H4 (cell line): ENCODE measurements around the gene AUTS2. TPM values are rescaled to one million over a fixed set of nuclear protein-coding genes. Genes with fewer than 3 reads are reported as not detected.

Source experiments
- DNase-seq: peaks from one replicate; pipeline ENCODE4 v3.0.0-alpha.2; 2015; ENCODE audit warnings: low spot score
- total RNA-seq: library from RNA; depleted of rRNA; stranded (reverse); fragments of >200 nt; shearing (Covaris generic); gene quantifications from 2 replicates; pipeline ENCODE4 v1.2.3, GENCODE V29; 2014; rRNA removed

AUTS2 gene
- 4.1 and 4.7 TPM in 2 replicates for total RNA-seq

DNA sequence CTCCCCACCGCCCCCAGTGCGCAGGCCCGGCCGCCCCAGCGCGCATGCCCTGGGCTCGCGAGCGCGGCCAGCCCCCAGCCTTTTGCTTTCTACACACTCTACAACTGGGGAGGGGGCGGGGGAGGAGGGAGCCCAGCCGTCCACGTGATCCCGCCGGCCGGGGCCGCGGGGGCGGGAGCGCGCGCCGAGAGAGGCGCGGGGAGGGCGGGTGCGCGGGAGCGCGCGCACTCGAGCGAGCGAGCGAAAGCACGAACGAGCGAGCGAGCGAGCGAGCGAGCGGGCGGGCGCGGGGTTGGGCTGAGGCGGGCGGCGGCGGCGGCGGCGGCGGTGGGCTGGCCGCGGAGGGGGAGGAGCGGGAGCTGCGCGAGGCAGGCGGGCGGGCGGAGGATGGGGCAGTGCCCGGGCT, at the start of gene AUTS2:
Gene AUTS2, plus strand, starts transcription at position 395 of the 406 bp plus-strand sequence. CDS start 1,179 bp downstream, outside the sequence.
- peak; percentile 88 for DNase-seq

DNA sequence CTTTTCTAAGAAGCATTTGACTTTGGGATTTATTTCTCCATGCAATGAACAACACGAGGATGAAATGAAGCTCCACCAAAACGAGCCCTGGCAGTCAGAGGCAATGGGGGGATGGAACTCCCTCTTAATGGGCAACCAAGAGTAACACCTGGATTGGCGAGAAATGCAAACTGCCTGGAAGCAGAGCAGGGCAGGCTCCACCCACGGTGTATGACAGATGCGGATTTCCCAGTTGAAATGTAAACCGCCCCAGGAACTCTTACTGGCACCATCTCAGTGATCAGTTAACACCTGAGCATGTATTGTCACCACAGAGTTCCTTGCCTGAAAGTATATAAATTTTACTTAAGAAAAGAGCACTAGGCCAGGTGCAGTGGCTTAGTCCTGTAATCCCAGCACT, 47.3 kb upstream of the AUTS2 start:
- no peak for DNase-seq

DNA sequence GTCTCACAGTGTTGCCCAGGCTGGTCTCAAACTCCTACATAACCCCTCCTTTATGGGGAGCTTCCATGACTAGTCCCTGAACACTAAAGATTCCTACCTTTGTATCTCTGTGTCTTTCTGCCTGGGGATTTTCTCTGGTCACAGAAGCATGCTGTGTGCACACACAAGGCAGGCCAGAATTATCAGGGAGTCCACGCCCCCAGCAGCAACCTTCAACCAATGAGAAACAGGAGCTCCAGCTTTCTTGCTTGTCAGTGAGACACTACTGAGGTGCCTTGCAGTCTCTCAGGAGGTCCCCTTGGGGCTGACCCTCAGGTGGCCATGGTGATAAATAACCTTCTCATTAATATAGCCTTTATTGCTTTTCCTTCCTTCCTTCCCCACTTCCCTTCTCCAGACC, 45.1 kb upstream of the AUTS2 start:
- DNase-seq = no peak

DNA sequence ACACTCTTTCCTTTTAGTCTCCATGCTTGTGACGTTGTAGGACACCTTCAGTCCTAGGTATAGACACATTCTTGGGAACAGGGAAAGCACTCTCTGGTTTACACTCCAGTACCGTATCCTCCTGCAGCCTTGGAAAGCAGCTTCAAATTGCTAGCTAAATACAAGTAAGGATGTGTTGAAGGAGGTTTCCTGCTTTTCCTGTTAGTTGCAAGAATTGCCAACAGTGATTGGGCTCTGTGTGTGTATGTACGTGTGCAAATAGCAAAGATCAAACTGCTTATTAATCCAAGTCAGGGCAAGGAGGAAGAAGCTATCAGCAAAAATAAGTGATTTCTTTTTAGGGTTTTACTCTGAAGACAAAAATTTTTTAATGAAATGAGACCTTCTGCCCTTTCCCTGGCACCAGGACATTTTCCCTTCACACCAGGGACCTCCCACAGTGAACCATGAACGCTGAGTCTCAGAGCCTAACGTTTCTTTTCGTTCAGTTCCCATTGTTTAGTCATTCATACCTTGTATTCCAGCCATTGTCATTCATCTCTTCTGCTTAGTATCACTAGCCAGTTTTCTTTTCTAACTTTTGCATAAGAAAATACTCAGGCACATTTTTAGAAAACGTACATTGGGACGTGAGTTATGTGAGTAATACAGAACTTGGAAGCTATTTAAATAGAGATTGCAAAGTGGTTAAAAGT, 36.9 kb upstream of the AUTS2 start:
- no peak for DNase-seq

DNA sequence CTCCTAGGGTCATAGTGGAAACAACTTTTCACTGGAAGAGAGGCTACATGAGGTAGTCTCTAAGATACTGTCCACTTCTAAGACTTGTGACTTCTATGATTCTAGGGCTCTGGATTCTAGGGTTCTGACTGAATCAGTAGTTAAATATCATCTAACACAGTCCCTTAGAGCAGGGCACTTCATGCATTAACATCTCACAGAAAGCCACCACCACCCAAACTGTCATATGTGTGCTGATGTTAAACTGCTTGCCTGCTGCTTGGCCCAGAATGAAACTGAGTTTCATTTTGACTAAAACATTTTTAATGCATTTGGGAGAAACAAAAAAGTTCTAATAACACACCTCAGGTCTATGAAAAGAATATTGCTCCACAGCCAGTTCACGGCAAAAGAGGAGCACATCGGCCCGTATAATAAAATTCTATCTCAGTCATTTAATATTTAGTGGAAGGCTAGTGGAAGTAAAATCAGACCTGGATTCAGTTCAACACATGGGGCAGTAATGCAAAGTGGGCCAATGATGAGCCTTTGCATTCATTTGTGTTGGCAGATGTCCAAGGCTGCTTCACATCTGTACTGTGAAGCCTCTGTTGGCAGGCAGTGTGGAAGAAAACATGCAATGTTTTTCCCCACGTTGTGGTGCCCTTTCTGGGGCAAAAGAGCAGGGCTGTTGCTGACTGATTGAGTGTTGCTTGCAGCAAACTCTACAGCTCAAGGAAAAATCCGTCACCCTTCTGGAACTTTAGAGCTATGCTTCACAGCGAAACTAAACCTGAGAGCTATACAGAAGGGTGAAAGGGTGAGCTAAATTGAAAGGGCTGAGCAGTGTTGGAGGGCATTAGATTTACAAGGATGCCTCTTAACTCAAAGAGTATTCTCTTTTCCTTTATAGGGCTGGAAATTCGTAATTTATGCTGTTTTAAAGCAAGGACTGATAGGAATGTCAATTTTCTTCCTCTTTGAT, 33.5 kb upstream of the AUTS2 start:
- peak; percentile 59 for DNase-seq

DNA sequence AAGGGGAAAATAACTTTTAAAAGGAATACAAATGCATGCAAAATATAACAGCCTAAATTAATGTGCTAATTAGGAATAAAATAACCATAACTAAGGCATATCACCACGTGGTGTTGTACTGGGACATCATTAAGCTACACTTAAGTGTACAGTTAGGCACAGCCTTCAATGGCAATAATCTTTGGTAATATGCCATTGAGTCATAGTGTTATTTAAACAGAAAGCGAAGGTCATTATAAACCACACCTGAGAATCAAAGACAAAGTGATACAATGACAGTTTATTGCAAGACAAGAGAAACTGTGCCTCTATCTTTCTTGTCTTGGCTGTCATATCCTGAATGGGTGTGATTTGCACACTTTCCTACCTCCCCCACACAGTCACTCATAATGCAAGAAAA, 30.5 kb upstream of the AUTS2 start:
- no peak for DNase-seq

DNA sequence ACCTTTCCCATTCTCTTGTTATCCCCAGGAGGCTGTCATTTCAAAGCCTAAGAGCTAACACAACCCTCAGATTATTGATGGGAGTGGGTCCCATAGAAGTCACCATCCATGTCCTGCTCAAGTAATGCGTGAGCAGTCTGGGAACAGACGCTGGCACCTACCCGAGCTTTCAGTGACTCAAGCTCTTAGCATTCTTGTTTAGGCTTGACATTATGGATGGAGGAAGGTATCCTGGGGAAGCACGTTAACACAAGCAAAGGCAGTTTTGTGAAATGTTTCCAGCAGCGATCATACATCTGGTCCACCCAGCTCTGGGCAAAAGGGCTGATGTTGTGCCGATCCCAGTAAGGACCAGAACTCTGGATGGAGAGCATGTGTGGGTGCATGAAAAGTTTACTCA, 30.0 kb upstream of the AUTS2 start:
- DNase-seq = peak; percentile 40

DNA sequence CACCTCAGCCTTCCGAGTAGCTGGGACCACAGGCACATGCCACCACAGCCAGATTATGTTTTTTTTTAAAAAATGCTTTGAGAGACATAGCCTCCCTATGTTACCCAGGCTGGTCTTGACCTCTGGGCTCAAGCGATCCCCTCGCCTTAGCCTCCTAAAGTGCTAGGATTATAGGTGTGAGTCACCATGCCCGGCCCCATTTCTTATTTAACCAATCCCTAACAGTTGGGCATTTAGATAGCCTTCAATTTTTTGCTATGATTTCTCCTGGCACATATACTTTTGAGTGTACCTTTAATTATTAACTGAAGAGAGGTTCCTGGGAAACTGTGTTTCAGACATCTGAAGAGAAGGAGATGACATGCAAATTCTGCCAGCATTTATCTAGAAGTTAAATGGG, 22.6 kb upstream of the AUTS2 start:
- no peak for DNase-seq

DNA sequence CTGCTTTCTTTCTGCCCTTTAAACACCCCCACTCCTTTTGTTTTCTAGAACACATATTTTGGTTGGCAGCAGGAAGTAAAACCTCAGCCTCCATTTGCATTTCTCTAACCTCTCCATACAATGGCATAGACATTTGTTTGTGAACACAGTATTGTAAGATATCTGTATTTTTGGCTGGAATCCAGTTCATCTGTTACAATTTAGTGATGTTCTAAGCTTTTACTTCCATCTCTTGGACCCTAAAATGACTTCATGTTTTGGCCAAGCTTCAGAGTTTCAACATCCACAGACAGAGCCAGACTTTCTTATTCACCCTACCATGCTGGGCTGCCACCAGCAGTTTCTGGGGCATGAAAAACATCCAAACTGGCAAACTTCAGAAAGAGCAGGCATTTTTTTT, 21.1 kb upstream of the AUTS2 start:
- DNase-seq = no peak

DNA sequence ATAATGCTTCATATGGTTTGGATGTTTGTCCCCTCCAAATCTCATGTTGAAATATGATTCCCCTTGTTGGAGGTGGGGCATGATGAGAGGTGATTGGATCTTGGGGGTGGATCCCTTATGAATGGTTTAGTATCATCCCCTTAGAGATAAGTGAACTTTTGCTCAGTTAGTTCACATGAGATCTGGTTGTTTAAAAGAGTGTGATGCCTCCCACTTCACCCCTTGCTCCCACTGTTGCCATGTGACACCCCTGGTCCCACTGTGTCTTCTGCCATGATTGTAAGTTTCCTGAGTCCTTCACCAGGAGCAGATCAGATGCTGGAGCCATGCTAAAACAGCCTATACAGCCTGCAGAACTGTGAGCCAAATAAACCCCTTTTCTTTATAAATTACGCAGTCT, 13.1 kb upstream of the AUTS2 start:
- DNase-seq = no peak

DNA sequence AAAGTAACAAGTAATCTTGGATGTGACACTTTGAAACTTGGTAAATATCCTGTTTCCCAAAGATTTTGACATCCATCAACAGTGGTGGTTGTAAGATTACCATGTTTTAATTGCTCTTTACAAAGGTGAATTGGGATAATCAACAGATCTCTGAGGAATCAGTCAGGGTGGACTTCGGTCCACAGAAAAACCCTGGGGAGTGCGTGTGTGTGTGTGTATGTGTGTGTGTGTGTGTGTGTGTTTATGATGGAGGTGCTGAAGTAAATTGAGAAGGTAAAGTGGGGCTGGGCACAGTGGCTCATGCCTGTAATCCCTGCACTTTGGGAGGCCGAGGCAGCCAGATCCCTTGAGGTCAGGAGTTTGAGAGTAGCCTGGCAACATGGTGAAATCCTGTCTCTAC, 12.0 kb upstream of the AUTS2 start:
- DNase-seq = no peak

DNA sequence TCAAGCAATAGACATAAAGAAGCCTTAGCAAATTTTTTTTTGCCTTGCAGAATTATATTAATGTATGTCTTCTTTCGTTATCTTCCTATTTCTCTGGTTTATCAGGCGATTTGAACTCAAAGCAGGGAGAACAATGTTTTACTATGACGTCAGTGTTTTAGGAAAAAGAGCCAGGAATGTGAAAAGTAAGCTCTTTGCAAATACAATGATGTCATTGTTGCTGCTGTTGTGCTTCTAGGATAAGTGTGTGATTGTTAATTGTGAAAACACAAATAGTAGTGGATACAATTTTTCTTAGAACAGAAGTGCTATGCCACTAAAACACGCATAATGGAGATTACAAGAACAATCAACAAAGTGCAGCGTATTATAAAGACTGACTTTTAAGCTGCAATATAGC, 9.5 kb upstream of the AUTS2 start:
- DNase-seq = no peak

DNA sequence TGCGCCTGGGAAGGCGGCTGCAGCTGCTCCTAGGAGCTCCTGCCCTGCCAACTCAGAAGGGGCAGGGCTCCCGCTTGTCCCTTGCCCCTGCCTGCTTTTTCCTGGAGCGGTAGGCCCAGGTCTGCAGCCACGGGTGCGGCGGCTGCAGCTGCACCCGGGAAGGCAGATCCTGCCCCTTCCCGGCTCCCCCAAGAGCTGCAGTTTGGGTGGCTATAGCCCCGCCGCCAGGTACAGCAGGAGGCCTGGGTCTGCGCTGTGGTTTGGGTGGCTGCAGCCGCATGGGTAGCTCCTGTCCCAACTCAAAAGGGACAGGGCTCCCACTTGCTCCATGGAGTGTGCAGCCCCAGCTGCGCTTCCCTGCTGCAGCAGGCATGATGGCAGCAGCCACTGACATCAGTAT, 6.5 kb upstream of the AUTS2 start:
- no peak for DNase-seq

DNA sequence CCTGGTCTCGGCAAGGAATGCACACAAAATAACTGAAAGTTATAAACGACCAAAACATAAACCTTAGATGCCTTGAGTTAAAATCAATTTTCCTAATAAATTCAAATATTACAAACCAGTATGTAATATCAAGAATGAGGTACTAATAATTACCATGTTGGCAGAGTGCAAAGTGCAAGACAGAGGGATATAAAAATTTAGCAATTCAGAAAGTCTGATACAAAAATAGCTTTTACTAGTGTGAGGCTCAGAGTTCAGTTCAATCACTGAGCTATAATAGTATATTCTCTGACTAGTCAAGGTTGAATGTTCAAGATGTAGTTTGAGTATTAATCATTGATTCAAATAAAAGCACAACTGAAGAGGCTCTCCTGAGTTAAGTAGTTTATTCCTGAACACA, 4.8 kb upstream of the AUTS2 start:
- DNase-seq = no peak

DNA sequence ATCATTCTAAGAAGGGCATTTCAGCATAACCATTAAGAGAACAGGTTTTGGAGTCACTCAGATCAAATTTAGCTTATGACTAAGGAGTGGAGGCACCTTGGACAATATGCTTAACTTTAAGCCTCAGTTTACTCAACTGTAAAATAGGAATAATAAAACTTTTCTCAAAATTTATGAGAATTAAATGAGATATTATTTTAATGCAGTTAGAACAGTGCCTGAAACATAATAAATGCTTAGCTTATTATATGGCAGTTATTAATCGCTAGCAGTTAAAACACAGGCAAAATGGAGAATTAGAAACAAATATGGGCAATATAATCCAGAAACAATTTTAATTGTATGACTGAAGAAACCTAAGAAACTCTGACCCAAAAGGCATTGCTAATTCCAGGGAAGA, 2.9 kb upstream of the AUTS2 start:
- DNase-seq = no peak

DNA sequence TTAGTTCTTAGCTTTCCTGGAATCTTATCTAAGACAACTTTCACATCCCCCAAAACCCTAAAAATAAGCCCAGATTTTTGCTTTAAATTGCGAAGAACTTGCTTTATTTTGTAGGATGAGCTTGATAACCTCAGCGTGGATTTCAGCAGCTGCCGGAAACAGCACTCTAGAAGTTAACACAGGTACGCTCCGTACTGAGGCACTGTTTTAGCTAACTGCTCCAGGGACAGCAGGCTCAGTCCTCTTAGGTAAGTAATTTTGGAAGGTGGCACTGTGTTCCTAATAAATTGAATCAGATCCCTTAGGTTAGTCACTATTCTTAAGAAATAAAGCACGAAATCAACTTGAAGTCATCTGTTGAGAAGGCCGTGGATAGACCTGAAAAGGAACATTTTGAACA, 2.2 kb upstream of the AUTS2 start:
- DNase-seq = no peak

DNA sequence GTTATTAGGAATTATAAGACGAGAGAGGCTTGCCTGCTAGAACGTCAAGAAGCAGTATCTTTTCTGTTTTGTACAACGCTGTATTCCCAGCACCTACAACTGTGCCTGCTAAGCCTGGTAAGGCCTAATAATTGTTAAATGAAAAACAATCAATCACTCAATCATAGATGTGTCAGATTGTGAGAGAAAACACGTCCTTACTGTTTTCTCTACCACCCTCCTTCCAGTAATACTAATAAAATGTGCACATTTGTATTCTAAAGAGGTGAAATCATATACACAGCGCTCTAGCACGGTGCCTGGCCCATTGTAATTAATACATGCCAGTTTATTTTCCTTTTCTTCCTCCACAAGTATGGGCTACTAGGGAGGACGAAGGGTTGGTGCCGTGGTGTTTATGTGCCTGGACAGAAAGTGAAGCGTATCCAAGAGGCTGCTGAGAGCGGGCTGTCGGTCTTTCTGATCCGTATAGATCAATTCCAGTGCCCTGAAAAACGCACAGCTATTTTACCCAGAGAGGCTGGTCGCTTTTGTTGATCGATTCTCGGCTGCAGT, 1.5 kb upstream of the AUTS2 start:
- DNase-seq = no peak

DNA sequence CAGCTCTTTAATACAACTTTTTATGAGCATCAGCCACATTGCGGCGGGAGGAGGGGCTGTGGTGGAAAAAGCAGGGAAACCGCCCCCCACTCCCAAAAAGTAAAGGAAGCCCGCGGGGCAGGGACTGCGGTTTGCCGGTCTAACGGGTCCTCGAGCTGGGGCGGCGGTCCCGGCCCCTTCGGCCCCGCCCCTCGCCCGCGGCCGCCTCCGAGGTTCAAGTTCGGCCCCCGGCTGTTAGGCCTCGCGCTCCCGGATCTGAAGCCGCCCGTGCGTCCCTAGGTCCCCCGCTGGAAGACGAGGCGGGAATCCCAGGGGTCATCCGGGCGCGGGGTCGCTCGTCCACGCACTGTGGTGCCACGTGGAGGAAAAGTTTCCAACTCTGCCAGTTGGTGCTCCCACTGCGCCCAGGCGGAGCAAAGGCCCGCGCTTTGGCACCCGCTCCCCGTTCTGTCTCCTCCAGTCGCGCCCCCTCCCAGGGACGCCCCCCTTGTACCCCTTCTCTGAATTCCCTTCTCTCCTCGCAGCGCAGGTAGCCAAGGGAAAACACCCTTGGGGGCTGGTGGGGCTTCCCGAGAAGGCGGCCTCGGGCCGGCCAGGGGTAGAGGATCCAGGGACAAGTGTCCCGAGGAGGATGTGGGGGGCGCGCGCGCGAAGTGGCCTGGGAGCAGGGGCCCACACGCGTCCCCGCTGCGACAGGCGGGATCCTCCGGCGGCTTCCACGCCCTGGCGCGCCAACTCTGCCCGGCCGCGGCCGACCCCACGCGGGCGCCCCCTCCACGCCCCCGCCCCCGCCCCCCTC, 798 bp upstream of the AUTS2 start:
- no peak for DNase-seq

DNA sequence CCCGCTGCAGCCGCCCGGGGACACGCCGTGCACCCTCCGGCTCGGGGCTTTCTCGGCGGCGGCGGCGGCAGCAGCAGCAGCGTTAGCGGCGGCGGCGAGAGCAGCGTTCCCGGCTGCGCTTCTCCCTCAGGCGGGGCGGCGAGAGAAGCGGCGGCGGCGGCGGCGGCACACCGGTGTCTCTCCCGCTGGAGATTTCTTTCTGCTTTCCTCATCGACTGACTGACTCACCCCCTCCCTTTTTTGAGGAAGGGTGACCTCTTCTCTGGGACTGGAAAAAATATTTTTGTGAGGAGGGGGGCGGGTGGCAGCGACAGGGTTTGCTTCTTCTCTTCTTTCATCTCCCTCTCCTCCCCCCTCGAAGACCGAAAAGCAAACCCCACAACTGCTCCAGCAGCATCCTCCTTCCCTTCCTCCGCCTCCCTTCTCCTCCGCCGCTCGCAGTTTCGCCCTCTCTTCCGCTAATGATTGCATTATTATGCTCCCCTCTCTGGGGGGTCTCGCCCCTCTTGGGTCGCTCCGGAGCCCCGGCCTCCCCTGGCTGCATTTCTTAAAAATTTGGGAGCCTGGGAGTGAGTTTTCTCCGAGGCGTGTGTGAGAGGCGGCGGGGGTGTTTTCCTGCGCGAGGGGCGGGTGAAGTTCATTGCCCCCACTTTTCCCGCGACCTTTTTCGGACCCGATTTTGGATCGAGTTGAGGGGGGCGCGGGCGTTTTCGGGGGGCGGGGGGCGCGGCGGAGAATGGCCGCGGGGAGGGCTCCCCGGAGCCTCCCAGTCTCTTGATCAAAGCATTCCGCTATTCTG, 411 bp downstream of the AUTS2 start:
- peak; percentile 46 for DNase-seq

DNA sequence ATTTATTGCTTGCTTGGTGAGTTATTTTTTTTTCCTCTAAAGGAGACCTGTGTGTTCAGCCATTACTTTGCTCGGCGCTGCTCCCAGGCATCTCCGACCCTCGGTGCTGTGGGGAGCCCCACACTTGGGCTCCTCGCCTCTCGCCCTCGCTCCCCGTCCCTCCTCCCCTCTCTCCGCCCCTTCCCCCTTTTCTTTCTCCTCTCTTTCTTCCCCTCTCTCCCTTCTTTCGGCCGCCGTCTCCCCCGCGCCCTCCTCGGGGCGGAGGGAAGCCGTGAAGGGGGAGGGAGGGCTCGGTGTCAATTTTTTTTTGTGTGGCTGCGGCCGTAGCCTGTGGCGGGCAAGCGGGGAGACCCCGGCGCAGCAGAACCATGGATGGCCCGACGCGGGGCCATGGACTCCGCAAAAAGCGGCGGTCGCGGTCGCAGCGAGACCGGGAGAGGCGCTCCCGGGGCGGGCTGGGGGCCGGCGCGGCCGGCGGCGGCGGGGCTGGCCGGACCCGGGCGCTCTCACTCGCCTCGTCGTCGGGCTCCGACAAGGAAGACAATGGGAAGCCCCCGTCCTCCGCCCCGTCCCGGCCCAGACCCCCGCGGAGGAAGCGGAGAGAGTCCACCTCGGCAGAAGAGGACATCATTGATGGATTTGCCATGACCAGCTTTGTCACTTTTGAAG, 1.1 kb downstream of the AUTS2 start:
- DNase-seq = peak; percentile 38
